HS-27A (cell line): ENCODE data around the gene AR.
"Not testable (repeated sequence)": the region's sequence is repeated elsewhere in the genome, so short reads cannot be mapped to it uniquely, and the experiment has no call there.

ENCODE experiments used
- DNase-seq: peaks from one replicate; pipeline ENCODE4 v3.0.0-alpha.2; 2012; ENCODE audit warnings: low read depth, missing footprints

Gene AR

DNA sequence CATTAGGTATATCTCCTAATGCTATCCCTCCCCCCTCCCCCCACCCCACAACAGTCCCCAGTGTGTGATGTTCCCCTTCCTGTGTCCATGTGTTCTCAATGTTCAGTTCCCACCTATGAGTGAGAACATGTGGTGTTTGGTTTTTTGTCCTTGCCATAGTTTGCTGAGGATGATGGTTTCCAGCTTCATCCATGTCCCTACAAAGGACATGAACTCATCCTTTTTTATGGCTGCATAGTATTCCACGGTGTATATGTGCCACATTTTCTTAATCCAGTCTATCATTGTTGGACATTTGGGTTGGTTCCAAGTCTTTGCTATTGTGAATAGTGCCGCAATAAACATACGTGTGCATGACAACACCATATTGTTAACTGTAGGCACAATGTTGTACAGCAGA is 93.5 kb downstream of the AR start:
- not testable (repeated sequence) for DNase-seq

DNA sequence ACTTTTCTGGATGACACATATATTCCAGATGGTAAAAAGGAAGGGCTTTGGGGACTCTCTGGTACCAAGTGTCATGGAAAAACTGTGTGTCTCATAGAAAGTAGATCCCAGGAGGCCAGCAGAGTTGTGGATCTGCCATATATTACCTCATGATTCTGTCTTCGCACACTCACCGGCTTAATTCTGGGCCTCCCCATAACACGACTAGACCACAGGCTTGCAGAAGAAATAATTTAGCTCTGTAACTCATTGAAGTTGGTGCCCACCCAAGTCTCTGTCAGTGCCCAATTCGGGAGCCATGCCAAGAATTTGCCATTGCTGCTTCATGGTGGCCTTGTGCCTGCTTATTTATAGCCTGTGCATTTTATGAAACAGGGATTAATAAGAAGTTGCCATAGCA is 104.5 kb downstream of the AR start:
- DNase-seq, result no peak

DNA sequence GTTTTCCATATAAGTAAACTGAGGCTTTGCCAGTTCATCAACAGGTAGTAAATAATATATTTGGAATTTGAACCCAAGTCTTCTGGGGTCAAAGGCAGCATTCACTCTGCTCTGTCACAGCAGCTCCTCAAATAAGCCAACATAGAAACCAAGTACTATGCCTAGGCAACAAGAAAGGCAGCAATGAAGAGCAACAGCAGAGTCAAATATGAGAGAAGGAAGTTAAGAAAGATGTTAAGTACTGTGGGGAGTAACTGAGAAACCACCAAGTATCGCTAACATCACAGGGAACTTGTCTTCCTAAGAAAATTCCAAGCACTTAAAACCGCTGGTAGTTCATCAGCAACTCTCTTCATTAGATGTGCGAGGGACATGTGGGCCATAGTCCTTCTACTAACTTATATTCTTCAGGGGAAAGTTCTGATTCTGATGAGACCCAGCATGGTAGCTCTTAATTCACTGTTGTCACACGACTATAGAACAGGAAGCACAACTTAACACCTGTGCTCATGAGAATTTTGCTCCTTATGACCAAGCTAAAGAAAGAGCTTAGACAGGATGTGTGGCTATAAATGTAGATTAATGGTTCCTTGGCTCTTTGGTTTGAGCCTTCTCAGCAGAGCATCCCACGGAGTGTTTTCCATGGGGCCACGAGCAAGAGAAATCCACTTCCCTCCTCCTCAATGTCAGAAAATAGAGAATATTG is 107.8 kb downstream of the AR start:
- DNase-seq, result no peak

DNA sequence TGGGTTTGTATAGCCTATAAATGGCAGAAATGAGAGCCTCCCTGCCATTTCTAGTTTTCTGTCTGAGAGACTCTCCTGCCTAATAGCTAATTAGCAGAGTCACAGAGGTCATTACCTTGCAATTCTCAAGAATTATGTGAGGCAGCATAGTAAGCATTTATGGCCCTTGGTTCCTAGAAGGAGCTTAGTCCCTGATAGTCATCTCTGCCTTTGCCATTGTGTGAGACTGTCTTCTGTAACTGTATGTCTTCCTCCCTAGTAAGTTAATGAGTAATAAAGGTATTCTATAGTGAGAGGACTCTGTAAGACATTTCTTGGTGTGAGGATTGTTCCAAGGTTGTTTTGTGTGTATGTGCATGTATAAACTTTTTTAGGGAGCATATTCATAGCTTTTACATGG is 108.7 kb downstream of the AR start:
- DNase-seq, result no peak

DNA sequence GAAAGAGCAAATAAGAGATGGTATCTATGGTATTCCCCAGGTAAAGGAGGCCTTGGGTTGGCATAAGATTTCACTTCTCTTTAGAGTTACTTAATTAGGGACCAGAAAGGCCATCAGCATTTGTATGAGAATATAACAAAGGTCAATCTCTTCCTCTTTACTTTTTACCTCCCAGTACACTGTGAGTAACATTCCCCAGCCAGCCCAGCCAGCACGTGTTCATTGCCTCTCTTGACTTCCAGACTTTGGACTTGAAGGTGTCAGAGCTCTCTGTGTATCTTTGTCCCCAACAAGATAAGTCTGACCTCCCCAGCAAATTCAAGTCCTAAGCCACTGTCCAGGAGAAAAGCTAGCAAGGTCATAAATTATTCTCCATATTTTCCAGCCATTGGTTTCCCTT is 110.5 kb downstream of the AR start:
- no peak for DNase-seq

DNA sequence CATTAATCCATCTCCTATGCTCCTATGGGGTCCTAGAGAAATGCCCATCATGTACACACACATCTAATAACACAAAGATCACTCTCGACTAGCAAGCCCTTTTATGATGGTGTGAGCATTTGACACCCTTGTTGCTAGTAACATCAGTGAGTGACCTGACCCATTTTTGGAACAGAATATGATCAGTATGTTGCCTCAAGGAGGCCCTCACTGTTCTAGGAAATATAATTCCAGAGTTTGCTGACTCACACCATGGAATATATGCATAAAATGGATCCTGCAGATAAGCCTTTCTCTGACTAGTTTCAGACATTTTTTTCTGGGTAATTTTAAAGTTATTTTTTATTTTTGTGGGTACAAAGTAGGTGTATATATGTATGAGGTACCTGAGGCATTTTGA is 121.8 kb downstream of the AR start:
- no peak for DNase-seq

DNA sequence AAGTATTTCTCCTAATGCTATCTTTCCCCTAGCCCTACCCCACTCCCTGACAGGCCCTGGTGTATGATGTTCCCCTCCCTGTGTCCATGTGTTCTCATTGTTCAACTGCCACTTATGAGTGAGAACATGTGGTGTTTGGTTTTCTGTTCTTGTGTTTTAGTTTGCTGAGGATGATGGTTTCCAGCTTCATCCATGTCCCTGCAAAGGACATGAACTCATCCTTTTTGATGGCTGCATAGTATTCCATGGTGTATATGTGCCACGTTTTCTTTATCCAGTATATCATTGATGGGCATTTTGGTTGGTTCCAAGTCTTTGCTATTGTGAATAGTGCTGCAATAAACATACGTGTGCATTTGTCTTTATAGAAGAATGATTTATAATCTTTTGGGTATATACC is 126.9 kb downstream of the AR start:
- DNase-seq, result not testable (repeated sequence)

DNA sequence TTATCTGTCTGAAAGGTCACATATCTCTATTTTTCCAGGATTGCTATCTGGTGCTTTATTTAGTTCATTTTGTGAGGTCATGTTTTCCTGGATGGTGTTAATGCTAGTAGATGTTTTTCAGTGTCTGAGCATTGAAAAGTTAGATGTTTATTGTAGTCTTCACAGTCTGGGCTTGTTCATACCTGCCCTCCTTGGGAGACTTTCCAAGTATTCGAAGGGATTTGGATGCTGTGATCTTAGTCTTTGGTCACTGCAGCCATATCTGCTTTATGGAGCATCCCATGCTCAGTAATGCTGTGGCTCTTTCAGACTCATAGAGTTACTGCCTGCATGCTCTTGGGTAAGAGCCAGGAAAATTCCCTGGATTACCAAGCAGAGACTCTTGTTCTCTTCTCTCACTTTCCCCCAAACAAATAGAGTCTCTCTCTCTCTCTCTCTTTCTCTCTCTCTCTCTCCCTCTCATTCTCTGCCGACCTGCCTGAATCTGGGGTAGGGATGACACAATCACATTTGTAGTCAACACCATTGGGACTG is 130.0 kb downstream of the AR start:
- DNase-seq, result no peak

DNA sequence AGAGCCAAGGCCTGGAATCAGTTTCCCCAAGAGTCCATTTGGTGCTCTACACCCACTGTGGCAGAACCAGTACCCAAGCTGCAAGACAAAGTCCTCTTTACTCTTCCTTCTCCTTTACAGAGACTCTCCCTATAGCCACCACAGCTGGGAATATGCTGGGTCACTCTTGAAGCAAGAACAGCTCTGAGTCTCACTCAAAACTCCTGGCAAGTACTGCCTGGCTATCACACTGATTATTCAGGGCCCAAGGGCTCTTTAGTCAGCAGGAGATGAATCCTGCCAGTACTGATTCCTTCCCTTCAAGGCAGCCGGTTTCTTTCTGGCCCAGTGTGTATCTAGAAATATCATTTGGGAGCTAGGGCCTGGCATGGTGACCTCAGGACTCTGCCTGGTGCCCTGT is 130.9 kb downstream of the AR start:
- DNase-seq, result no peak

DNA sequence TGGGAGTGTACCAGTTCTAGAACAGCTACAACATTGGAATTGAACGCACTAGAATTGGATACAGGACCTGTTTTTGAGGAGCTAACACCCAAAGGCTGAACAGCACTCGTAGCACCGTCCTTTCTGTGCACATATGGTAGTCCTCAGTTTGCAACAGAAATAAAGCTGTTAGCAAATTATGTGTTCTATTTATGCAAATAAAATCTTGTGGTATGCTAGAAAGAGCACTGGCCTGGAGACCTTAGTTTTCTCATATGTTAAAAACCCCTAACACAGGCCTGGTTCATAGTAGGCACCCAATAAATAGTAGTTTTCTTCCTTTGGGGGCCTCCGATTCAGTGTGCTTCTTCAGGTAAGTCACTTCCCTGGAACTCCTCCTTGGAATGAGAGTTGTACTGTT is 140.3 kb downstream of the AR start:
- DNase-seq, result no peak

DNA sequence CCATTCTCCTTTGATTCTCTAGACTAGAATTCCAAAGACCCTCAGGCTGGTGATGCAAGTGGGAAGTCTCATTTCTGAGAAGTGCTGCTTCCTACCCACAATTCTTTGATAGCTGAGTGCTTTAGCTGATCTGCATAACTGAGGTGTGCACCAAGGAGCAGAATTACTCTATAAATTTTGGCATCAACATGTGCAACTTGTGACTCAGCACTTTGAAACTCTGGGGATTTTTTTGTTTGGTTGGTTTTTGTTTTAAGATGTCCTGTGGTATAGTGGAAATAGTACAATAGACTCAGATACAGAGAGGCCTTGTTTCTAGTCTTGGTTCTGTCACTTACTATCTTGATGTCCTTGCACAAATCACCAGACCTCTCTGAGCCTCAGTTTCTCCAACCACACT is 148.4 kb downstream of the AR start:
- peak; percentile 12 for DNase-seq

DNA sequence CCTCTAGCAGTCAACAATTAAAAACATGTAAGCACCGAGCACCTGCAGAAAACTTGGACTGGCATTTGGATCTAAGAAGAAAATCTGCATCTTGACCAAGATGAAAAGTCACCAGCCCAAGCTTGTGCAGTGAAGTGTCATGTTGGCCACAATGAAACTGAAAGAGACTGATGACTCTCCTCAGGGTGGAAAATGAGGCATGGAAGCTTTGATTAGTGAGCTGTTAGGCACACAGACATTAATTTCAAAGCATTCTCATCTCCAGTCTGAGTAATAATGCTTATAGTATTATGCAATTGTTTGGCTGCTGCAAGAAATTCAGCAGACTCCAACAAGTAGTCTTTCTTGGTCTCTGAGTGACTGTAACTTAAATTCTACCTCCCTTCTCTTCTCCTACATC is 150.1 kb downstream of the AR start:
- DNase-seq, result no peak

DNA sequence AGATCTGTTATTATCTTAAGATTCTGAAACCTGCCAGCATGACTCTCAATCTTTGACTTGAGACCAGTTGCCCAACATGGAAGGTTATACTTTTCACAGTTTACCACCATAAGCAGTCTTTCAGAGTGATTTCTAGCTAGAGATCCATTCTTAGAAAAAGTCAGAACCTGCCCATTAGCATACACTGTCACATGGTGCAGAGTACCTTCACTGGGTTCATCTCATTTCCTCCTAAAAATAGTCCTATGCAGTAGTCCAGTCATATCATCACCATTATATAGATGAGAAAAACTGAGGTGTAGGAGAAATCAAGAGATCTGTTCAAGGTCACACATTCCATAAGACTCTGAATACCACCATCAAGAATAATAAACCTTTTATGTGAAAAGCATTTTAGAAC is 153.6 kb downstream of the AR start:
- no peak for DNase-seq

DNA sequence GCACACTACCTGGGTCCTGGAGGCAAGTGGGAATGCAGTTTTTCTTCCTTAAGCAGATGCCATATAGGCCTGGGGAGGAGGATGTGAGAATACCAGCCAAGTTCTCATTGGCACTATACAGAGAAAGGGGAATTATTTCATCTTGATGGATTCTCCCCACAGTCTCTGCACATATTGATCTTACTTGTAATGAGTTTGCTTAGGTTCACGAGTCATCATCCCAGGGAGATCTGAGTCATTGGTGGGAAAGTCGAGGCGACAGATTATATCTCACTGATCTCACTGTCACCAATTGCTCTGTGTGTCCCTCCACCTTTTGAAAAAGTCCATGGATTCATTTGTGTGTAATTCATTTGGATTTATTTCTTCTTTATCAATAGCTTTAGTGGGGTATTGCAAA is 156.8 kb downstream of the AR start:
- no peak for DNase-seq

DNA sequence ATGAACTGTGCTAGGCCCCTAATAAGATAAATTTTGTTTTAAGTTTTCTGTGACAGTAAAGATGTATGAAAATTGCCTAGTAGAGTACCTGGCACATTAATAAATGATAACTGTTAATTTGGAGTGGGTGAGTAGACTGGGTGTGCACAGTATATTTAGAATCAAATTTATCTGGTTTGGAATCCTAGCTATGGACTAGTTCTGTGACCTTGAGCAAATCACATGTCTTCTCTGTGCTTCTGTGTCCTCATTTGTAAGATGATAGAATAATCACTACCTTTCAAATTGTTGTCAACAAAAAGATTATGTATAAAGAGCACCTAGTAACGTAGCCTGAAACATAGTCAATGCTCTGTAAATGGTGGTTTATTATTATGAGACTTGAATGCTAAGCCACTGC is 170.2 kb downstream of the AR start:
- no peak for DNase-seq

DNA sequence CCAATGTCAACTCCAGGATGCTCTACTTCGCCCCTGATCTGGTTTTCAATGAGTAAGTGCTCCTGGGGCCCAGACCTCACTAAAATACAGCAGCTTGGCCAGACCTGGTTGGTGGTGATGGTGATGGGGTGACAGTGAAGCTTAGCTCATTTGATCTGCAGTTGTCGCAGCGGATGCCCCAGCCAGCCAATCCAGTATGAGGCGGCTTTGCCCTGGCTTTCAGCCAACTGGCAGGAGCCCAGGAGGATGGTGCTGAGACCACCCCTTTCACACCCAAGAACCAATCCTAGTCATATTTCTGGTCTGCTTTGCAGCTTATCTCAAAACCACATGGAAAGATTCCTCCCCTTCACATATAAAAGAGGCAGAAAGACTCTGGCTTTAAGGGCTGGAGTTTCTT is 173.8 kb downstream of the AR start:
- DNase-seq, result no peak

DNA sequence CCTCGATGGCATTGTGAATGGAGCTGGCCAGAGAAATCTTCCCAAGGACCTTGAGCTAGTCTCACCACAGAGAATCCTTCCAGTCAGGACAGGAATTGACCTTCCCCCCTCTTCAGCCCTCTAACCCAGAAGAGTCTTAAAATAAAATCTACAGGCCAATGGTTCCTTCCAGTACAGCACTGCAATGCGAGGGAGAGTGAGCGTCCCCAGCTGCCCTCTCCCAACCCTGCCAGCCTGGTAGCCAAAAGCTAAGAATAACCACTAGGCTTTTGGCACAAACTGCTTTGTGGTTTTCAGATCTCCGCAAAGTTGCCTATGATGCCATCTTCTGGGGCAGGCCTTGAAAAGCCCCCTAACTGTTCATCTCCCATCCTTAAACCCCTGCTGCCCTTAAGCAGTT is 175.1 kb downstream of the AR start:
- DNase-seq, result no peak

DNA sequence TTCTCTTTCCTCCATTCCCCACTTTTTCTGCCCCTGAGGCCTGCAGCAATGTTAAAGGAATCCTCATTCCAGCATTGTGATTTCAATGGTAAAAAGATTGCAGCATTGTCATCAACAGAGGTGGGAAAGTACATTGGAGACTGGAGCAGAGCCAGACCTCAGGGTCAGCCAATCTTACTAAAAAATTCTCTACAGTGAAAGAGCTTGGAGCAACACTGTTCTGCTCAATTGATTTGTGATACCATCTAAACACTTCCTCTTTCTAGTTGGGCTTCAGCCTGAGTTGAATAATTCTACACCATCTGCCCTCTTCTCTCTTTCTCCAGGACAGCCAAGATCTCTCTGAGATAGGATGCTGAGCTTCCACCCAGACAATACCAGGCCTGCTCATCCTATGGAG is 176.5 kb downstream of the AR start:
- no peak for DNase-seq

DNA sequence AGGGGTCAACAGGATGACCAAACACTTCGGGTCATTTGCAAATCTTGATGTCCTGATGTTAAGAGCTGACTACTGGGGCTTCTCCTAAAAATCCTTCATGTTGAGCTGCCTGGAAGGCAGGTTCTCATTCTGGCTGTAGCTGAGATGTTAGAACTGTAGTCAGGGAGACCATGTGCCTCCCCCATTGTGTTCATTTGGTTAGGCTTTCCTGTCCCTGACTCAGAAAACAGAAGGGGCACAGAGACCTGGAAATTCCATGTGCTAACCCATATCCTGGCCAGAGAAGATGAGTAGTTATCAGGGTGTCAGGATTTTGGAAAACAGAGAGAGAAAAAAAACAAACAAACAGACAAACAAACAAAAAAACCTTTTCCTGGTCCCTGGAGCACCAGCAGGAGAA is 177.5 kb downstream of the AR start:
- DNase-seq, result no peak

DNA sequence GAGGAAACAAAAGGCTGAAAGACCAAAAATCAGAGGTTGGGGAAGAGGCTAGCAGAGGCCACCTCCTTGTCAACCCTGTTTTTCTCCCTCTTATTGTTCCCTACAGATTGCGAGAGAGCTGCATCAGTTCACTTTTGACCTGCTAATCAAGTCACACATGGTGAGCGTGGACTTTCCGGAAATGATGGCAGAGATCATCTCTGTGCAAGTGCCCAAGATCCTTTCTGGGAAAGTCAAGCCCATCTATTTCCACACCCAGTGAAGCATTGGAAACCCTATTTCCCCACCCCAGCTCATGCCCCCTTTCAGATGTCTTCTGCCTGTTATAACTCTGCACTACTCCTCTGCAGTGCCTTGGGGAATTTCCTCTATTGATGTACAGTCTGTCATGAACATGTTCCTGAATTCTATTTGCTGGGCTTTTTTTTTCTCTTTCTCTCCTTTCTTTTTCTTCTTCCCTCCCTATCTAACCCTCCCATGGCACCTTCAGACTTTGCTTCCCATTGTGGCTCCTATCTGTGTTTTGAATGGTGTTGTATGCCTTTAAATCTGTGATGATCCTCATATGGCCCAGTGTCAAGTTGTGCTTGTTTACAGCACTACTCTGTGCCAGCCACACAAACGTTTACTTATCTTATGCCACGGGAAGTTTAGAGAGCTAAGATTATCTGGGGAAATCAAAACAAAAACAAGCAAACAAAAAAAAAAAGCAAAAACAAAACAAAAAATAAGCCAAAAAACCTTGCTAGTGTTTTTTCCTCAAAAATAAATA is 179.9 kb downstream of the AR start:
- no peak for DNase-seq

DNA sequence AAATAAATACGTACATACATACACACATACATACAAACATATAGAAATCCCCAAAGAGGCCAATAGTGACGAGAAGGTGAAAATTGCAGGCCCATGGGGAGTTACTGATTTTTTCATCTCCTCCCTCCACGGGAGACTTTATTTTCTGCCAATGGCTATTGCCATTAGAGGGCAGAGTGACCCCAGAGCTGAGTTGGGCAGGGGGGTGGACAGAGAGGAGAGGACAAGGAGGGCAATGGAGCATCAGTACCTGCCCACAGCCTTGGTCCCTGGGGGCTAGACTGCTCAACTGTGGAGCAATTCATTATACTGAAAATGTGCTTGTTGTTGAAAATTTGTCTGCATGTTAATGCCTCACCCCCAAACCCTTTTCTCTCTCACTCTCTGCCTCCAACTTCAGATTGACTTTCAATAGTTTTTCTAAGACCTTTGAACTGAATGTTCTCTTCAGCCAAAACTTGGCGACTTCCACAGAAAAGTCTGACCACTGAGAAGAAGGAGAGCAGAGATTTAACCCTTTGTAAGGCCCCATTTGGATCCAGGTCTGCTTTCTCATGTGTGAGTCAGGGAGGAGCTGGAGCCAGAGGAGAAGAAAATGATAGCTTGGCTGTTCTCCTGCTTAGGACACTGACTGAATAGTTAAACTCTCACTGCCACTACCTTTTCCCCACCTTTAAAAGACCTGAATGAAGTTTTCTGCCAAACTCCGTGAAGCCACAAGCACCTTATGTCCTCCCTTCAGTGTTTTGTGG is 180.7 kb downstream of the AR start:
- no peak for DNase-seq

DNA sequence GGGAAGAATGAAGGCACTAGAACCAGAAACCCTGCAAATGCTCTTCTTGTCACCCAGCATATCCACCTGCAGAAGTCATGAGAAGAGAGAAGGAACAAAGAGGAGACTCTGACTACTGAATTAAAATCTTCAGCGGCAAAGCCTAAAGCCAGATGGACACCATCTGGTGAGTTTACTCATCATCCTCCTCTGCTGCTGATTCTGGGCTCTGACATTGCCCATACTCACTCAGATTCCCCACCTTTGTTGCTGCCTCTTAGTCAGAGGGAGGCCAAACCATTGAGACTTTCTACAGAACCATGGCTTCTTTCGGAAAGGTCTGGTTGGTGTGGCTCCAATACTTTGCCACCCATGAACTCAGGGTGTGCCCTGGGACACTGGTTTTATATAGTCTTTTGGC is 181.7 kb downstream of the AR start:
- DNase-seq, result no peak

DNA sequence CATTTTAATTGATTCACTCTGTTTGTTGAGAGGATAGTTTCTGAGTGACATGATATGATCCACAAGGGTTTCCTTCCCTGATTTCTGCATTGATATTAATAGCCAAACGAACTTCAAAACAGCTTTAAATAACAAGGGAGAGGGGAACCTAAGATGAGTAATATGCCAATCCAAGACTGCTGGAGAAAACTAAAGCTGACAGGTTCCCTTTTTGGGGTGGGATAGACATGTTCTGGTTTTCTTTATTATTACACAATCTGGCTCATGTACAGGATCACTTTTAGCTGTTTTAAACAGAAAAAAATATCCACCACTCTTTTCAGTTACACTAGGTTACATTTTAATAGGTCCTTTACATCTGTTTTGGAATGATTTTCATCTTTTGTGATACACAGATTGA is 182.2 kb downstream of the AR start:
- no peak for DNase-seq
